Stomach (tissue), 9 donors: ENCODE measurements around the gene SPRED3. TPM values are rescaled to one million over a fixed set of nuclear protein-coding genes. Genes with fewer than 3 reads are reported as not detected.

ENCODE experiments used
- DNase-seq, 2 donors: peaks; one replicate each; pipeline versions ENCODE4 v3.0.0 to v3.0.0-alpha.2; 2013 to 2019
- H3K27ac ChIP-seq, 5 donors: fragments of 200-600 bp in 4 of 5; sonication (generic) in 4 of 5; one replicate each; pipeline ENCODE4 v1.5.1; 2013 to 2019; ENCODE audit warnings: mild to moderate bottlenecking in 1 of 5, moderate library complexity in 1 of 5
- H3K27me3 ChIP-seq, 3 donors: fragments of 200-600 bp; sonication (generic); one replicate each; pipeline ENCODE4 v1.5.1; 2017 to 2019; ENCODE audit warnings: mixed run types in 1 of 3
- H3K36me3 ChIP-seq, 4 donors: fragments of 200-600 bp; sonication (generic); 1 replicate in 3 of 4; 2 replicates in 1 of 4; pipeline ENCODE4 v1.5.1; 2016 to 2019
- H3K4me1 ChIP-seq, 4 donors: fragments of 200-600 bp; sonication (generic); one replicate each; pipeline ENCODE4 v1.5.1; 2016 to 2019
- H3K4me3 ChIP-seq, 4 donors: fragments of 200-600 bp; sonication (generic) in 3 of 4; one replicate each; pipeline ENCODE4 v1.5.1; 2016 to 2019; ENCODE audit warnings: mild to moderate bottlenecking in 1 of 4
- H3K9me3 ChIP-seq, 4 donors: fragments of 200-600 bp; sonication (generic); one replicate each; pipeline ENCODE4 v1.5.1; 2016 to 2019
- EP300 ChIP-seq: sonication (generic); formaldehyde crosslinking; IDR thresholded peaks from one replicate; pipeline ENCODE4 v1.6.1; 2017; ENCODE audit warnings: antibody characterized with exemption
- POLR2A ChIP-seq, 4 donors: fragments of 450-650 bp; IDR thresholded peaks; one replicate each; pipeline ENCODE4 v1.6.1; 2016; ENCODE audit warnings: antibody characterized with exemption in 4 of 4, control low read depth in 2 of 4, mild to moderate bottlenecking in 1 of 4, moderate library complexity in 1 of 4
- POLR2AphosphoS5 ChIP-seq, 3 donors: sonication (generic); formaldehyde crosslinking; IDR thresholded peaks; one replicate each; pipeline ENCODE4 v1.6.1; 2016; ENCODE audit warnings: antibody characterized with exemption in 3 of 3
- WGBS, 5 donors: extraction: QIAGEN DNeasy Blood & Tissue Kit in 3 of 5; methylation state at CpG; one replicate each; pipeline versions ENCODE4 v1.1.5 to v1.1.7; 2013 to 2018; 5-methylcytosine and 5-hydroxymethylcytosine counted together
- intact Hi-C: fragments of 100-400 bp; cut with DNase I; formaldehyde crosslinking; loops from one replicate; pipeline ENCODE4 v1.15.1; 2023; ENCODE audit warnings: low total_unique reads
- polyA plus RNA-seq, 3 donors: library from polyadenylated mRNA; stranded (reverse); fragments of 200-250 nt; gene quantifications; one replicate each; pipeline ENCODE4 v1.2.3, GENCODE V29; 2013
- total RNA-seq, 5 donors: library from RNA; depleted of rRNA; stranded (reverse); fragments of >200 nt; gene quantifications; one replicate each; pipeline versions ENCODE4 v1.1.0 to v1.2.3, GENCODE V29; 2014 to 2016
- TF ChIP-seq, protein P1 (sequence below), 7 experiments: fragments of 450-650 bp in 4 of 7; fragments of 200-600 bp in 3 of 7; sonication (generic) in 3 of 7; IDR thresholded peaks; one replicate each; pipeline ENCODE4 v1.5.1; 2016 to 2019; ENCODE audit warnings: antibody characterized with exemption in 7 of 7, control low read depth in 2 of 7, mild to moderate bottlenecking in 1 of 7
- donor health status: healthy with polysubstance abuse.
- donor health status: Bipolar disorder and iron deficiency.
- donor health status: healthy.

The SPRED3 gene
- total and polyA plus RNA-seq, 8 donors = 0.12 to 3.6 (median 0.99) TPM; not detected in 4

DNA sequence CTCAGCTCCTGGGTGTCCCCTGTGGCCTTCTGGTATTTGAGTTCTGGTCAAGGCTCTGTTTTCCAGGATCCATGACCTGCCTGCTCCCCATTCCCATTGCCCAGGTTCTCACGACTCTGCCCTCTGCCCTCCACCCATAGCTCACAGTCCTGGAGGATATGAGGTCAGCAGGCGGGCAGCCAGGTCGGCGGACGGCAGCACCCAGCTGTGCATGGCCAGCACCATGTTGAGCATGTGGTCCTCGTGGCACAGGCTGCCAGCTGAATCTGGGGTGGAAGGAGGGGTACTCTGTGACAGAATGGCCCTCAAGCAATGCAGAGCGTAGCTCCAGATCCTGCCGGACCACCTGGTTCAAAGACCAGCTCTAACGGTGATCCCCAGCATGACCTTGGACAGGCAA, 32.4 kb downstream of the SPRED3 start:
- Histone ChIP-seq H3K4me1 (peaks cover 0 to 13% (median 11%) of the 10 kb centered on the region in 4 donors), H3K27ac (no peak overlapping the region), H3K9me3 (no peaks in the 10 kb centered on the region), H3K36me3 (no peaks in the 10 kb centered on the region), H3K27me3 (peaks cover 0 to 88% (median 31%) of the 10 kb centered on the region in 3 donors), H3K4me3 (no peak overlapping the region)
- intact Hi-C loops = no loop called here
- DNase-seq = no peak
- no peak for TF ChIP-seq POLR2AphosphoS5 (IDR thresholded peaks at IDR 0.05)
- no peak for TF ChIP-seq POLR2A (IDR thresholded peaks at IDR 0.05)
- TF ChIP-seq, protein P1, sequence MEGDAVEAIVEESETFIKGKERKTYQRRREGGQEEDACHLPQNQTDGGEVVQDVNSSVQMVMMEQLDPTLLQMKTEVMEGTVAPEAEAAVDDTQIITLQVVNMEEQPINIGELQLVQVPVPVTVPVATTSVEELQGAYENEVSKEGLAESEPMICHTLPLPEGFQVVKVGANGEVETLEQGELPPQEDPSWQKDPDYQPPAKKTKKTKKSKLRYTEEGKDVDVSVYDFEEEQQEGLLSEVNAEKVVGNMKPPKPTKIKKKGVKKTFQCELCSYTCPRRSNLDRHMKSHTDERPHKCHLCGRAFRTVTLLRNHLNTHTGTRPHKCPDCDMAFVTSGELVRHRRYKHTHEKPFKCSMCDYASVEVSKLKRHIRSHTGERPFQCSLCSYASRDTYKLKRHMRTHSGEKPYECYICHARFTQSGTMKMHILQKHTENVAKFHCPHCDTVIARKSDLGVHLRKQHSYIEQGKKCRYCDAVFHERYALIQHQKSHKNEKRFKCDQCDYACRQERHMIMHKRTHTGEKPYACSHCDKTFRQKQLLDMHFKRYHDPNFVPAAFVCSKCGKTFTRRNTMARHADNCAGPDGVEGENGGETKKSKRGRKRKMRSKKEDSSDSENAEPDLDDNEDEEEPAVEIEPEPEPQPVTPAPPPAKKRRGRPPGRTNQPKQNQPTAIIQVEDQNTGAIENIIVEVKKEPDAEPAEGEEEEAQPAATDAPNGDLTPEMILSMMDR (IDR thresholded peaks at IDR 0.05) = no peak
- no peak for TF ChIP-seq EP300
- 82 to 90% (median 86%) methylated on average over 4 to 9 of the region's 9 CpGs for WGBS, 5 donors

DNA sequence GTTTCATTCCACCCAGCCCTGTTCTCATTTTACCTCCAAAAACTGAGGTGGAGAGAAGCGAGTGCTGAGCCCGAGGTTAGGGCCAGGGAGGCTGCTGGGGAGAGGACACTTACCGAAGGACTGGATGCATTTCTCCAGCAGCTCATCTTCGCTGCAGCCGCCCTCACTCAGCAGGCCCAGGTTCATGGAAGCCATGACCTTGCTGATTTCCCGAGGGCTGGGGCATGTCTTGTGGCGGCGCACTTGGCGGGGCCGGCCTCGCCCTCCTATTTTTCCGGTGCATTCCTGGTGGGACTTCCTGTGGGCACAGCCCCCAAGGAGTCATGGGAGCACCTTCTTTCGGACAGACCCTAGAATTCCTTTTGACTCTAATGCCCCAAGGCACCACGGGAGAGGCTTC, 33.4 kb downstream of the SPRED3 start:
- WGBS, 5 donors = 70 to 84% (median 77%) methylated on average over 14 of the region's 14 CpGs
- intact Hi-C loops = no loop called here

DNA sequence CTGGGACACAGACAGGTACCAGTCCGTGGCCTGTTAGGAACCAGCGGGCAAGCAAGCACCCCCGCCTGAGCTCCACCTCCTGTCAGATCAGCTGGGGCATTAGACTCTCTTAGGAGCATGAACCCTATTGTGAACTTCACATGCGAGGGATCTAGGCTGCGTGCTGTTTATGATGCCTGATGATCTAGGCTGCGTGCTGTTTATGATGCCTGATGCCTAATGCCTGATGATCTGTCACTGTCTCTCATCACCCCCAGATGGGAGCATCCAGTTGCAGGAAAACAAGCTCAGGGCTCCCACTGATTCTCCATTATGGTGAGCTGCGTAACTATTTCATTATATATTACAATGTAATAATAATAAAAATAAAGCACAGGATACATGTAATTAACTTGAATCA, 33.9 kb downstream of the SPRED3 start:
- TF ChIP-seq, protein P1 (IDR thresholded peaks at IDR 0.05) = no peak
- TF ChIP-seq POLR2A (IDR thresholded peaks at IDR 0.05) = no peak
- no peak for TF ChIP-seq POLR2AphosphoS5 (IDR thresholded peaks at IDR 0.05)
- no peak for TF ChIP-seq EP300
- peaks cover 0 to 89% (median 33%) of the 10 kb centered on the region in 3 donors for H3K27me3 ChIP-seq
- 77 to 83% (median 80%) methylated on average over 5 to 7 of the region's 7 CpGs for WGBS, 5 donors

More for the DNA sequence above, 33.4 kb downstream of the SPRED3 start:
- H3K4me3 ChIP-seq = no peak overlapping the region
- no peak for TF ChIP-seq EP300
- no peak for TF ChIP-seq POLR2AphosphoS5 (IDR thresholded peaks at IDR 0.05)
- TF ChIP-seq POLR2A (IDR thresholded peaks at IDR 0.05) = no peak
- TF ChIP-seq, protein P1 (IDR thresholded peaks at IDR 0.05) = no peak
- H3K27me3 ChIP-seq = peaks cover 0 to 92% (median 33%) of the 10 kb centered on the region in 3 donors
- peaks cover 0 to 13% (median 11%) of the 10 kb centered on the region in 4 donors for H3K4me1 ChIP-seq
- H3K27ac ChIP-seq = no peak overlapping the region
- no peaks in the 10 kb centered on the region for H3K36me3 ChIP-seq
- DNase-seq = no peak
- H3K9me3 ChIP-seq = no peaks in the 10 kb centered on the region

DNA sequence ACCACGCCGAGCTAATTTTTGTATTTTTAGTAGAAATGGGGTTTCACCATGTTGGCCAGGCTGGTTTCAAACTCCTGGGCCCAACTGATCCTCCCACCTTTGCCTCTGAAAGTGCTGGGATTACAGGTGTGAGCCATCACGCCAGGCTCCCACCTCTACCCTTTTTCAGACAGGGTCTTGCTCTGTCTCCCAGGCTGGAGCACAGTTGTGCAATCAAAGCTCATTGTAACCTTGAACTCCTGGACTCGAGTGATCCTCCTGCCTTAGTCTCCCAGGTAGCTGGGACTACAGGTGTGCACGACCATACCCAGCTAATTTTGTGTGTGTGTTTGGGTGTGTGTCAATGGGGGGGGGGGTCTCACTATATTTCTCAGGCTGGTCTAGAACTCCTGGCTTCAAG, 35.8 kb downstream of the SPRED3 start:
- DNase-seq = no peak
- 64 to 91% (median 79%) methylated on average over 3 to 5 of the region's 5 CpGs for WGBS, 5 donors
- TF ChIP-seq POLR2A (IDR thresholded peaks at IDR 0.05) = no peak
- no peak for TF ChIP-seq POLR2AphosphoS5 (IDR thresholded peaks at IDR 0.05)
- TF ChIP-seq EP300 = no peak
- TF ChIP-seq, protein P1 (IDR thresholded peaks at IDR 0.05) = no peak
- H3K4me3 ChIP-seq = peak overlapping the region in 1 of 4 donors; percentile 46
- no peaks in the 10 kb centered on the region for H3K4me1 ChIP-seq
- intact Hi-C loops = no loop called here
- peaks cover 0 to 72% (median 18%) of the 10 kb centered on the region in 3 donors for H3K27me3 ChIP-seq
- no peaks in the 10 kb centered on the region for H3K9me3 ChIP-seq
- no peaks in the 10 kb centered on the region for H3K36me3 ChIP-seq
- no peak overlapping the region for H3K27ac ChIP-seq

More for the DNA sequence above, 33.9 kb downstream of the SPRED3 start:
- intact Hi-C loops = no loop called here
- Histone ChIP-seq H3K9me3 (no peaks in the 10 kb centered on the region), H3K4me1 (peaks cover 0 to 11% (median 10%) of the 10 kb centered on the region in 4 donors), H3K27ac (no peak overlapping the region), H3K36me3 (no peaks in the 10 kb centered on the region), H3K4me3 (no peak overlapping the region)
- no peak for DNase-seq
